Stimulated activated CD4-positive, alpha-beta T cell treated with anti-CD3 and anti-CD28 coated beads, Interleukin-15, amount 100 ng/mL, for 48 hours (primary cell): Measurements from ENCODE around the gene LIN7C.
"Not testable (repeated sequence)": the region's sequence is repeated elsewhere in the genome, so short reads cannot be mapped to it uniquely, and the experiment has no call there.

Source experiments
- DNase-seq, 2 donors: peaks; one replicate each; pipeline ENCODE4 v3.0.0-alpha.2; 2020; ENCODE audit warnings: low read depth in 2 of 2

Gene LIN7C

GRCh38 chr11:27470826-27471588 is 35.6 kb downstream of the LIN7C start:
- DNase-seq = no peak

- DNase-seq = no peak
These were observed 36.4 kb downstream of the LIN7C start for GRCh38 chr11:27470166-27470565.

- no peak for DNase-seq
These were observed 37.4 kb downstream of the LIN7C start for GRCh38 chr11:27468995-27469695.

GRCh38 chr11:27468209-27468994 is 38.2 kb downstream of the LIN7C start:
- DNase-seq = no peak

GRCh38 chr11:27467181-27467913 is 39.2 kb downstream of the LIN7C start:
- no peak for DNase-seq

GRCh38 chr11:27466363-27466762 is 40.2 kb downstream of the LIN7C start:
- no peak for DNase-seq

- no peak for DNase-seq
These were observed 40.9 kb downstream of the LIN7C start for GRCh38 chr11:27465629-27466028.

GRCh38 chr11:27464909-27465308 is 41.7 kb downstream of the LIN7C start:
- no peak for DNase-seq

- no peak for DNase-seq
These were observed 42.3 kb downstream of the LIN7C start for GRCh38 chr11:27464289-27464696.

GRCh38 chr11:27462543-27462942 is 44.0 kb downstream of the LIN7C start:
- DNase-seq = no peak

GRCh38 chr11:27460158-27460978 is 46.2 kb downstream of the LIN7C start:
- no peak for DNase-seq

GRCh38 chr11:27459191-27459590 is 47.4 kb downstream of the LIN7C start:
- DNase-seq = no peak

- no peak for DNase-seq
These were observed 48.4 kb downstream of the LIN7C start for GRCh38 chr11:27458182-27458581.

- no peak for DNase-seq
These were observed 49.7 kb downstream of the LIN7C start for GRCh38 chr11:27456795-27457329.

GRCh38 chr11:27456140-27456794 is 50.3 kb downstream of the LIN7C start:
- no peak for DNase-seq

- no peak for DNase-seq
These were observed 50.9 kb downstream of the LIN7C start for GRCh38 chr11:27455667-27456066.

- no peak for DNase-seq
These were observed 52.9 kb downstream of the LIN7C start for GRCh38 chr11:27453701-27454100.

GRCh38 chr11:27452147-27452546 is 54.4 kb downstream of the LIN7C start:
- no peak for DNase-seq

GRCh38 chr11:27451244-27451965 is 55.2 kb downstream of the LIN7C start:
- no peak for DNase-seq

- not testable (repeated sequence) for DNase-seq
These were observed 58.4 kb downstream of the LIN7C start for GRCh38 chr11:27448184-27448540.
